Measurements from ENCODE around the gene AMFR. TPM values are rescaled to one million over a fixed set of nuclear protein-coding genes. Genes with fewer than 3 reads are reported as not detected.

Gene AMFR
- total and polyA plus RNA-seq, 8 donors, result 16.8 to 254 (median 68.2) TPM

GRCh38 chr16:56420613-56421012 is 4.7 kb downstream of the AMFR start:
- Histone ChIP-seq H3K27me3 (no peaks in the 10 kb centered on the region), H3K36me3 (no peaks in the 10 kb centered on the region), H3K27ac (no peak overlapping the region), H3K9me3 (no peaks in the 10 kb centered on the region), H3K4me3 (no peak overlapping the region), H3K4me1 (peaks cover 24 to 74% (median 42%) of the 10 kb centered on the region in 4 donors)
- no peak for DNase-seq
- TF ChIP-seq EP300 (IDR thresholded peaks at IDR 0.05), result no peak
- TF ChIP-seq, protein P1, sequence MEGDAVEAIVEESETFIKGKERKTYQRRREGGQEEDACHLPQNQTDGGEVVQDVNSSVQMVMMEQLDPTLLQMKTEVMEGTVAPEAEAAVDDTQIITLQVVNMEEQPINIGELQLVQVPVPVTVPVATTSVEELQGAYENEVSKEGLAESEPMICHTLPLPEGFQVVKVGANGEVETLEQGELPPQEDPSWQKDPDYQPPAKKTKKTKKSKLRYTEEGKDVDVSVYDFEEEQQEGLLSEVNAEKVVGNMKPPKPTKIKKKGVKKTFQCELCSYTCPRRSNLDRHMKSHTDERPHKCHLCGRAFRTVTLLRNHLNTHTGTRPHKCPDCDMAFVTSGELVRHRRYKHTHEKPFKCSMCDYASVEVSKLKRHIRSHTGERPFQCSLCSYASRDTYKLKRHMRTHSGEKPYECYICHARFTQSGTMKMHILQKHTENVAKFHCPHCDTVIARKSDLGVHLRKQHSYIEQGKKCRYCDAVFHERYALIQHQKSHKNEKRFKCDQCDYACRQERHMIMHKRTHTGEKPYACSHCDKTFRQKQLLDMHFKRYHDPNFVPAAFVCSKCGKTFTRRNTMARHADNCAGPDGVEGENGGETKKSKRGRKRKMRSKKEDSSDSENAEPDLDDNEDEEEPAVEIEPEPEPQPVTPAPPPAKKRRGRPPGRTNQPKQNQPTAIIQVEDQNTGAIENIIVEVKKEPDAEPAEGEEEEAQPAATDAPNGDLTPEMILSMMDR (IDR thresholded peaks at IDR 0.05), result no peak
- no peak for TF ChIP-seq POLR2A (IDR thresholded peaks at IDR 0.05)
- TF ChIP-seq POLR2AphosphoS5 (IDR thresholded peaks at IDR 0.05), result no peak
- intact Hi-C loops (cut with DNase I; ENCODE audit: low total_unique reads), result no loop called here

- no peak for TF ChIP-seq POLR2A (IDR thresholded peaks at IDR 0.05)
- Histone ChIP-seq H3K4me1 (peaks cover 24 to 80% (median 44%) of the 10 kb centered on the region in 4 donors), H3K27ac (no peak overlapping the region), H3K4me3 (no peak overlapping the region), H3K27me3 (no peaks in the 10 kb centered on the region), H3K36me3 (no peaks in the 10 kb centered on the region), H3K9me3 (no peaks in the 10 kb centered on the region)
- WGBS, 5 donors, result 55 to 71% (median 66%) methylated on average over 8 of the region's 8 CpGs
- intact Hi-C loops (cut with DNase I; ENCODE audit: low total_unique reads), result no loop called here
- DNase-seq, result peak in 1 of 2 donors; percentile 32
Observed at GRCh38 chr16:56419740-56420548, 5.4 kb downstream of the AMFR start.

GRCh38 chr16:56417138-56417537 is 8.2 kb downstream of the AMFR start:
- H3K27ac ChIP-seq, result no peak overlapping the region
- no peak for DNase-seq
- H3K9me3 ChIP-seq, result no peaks in the 10 kb centered on the region
- H3K27me3 ChIP-seq, result no peaks in the 10 kb centered on the region
- intact Hi-C loops (cut with DNase I; ENCODE audit: low total_unique reads), result no loop called here
- peaks cover 9 to 65% (median 28%) of the 10 kb centered on the region in 4 donors for H3K4me1 ChIP-seq
- WGBS, 5 donors, result 93 to 98% (median 96%) methylated on average over 4 of the region's 4 CpGs
- H3K36me3 ChIP-seq, result peaks cover 0 to 16% (median 13%) of the 10 kb centered on the region in 4 donors
- no peak for TF ChIP-seq POLR2AphosphoS5 (IDR thresholded peaks at IDR 0.05)
- no peak for TF ChIP-seq EP300 (IDR thresholded peaks at IDR 0.05)
- TF ChIP-seq POLR2A (IDR thresholded peaks at IDR 0.05), result no peak
- TF ChIP-seq, protein P1 (IDR thresholded peaks at IDR 0.05), result no peak
- H3K4me3 ChIP-seq, result no peak overlapping the region

- H3K4me1 ChIP-seq, result peaks cover 6 to 52% (median 21%) of the 10 kb centered on the region in 4 donors
- intact Hi-C loops (cut with DNase I; ENCODE audit: low total_unique reads), result no loop called here
- no peak overlapping the region for H3K27ac ChIP-seq
- no peak overlapping the region for H3K4me3 ChIP-seq
- peaks cover 0 to 28% (median 24%) of the 10 kb centered on the region in 4 donors for H3K36me3 ChIP-seq
- H3K27me3 ChIP-seq, result no peaks in the 10 kb centered on the region
- no peaks in the 10 kb centered on the region for H3K9me3 ChIP-seq
- no peak for DNase-seq
- no peak for TF ChIP-seq EP300 (IDR thresholded peaks at IDR 0.05)
- TF ChIP-seq, protein P1 (IDR thresholded peaks at IDR 0.05), result no peak
- no peak for TF ChIP-seq POLR2AphosphoS5 (IDR thresholded peaks at IDR 0.05)
- no peak for TF ChIP-seq POLR2A (IDR thresholded peaks at IDR 0.05)
- WGBS, 5 donors, result 72 to 89% (median 88%) methylated on average over 4 of the region's 4 CpGs
Observed at GRCh38 chr16:56415875-56416274, 9.5 kb downstream of the AMFR start.

GRCh38 chr16:56414366-56414765 is 11.0 kb downstream of the AMFR start:
- no peak for DNase-seq
- H3K27ac ChIP-seq, result no peak overlapping the region
- 55 to 77% (median 69%) methylated on average over 5 of the region's 5 CpGs for whole genome bisulfite sequencing, 5 donors
- no peak overlapping the region for H3K4me3 ChIP-seq
- TF ChIP-seq, protein P1 (IDR thresholded peaks at IDR 0.05), result no peak
- TF ChIP-seq POLR2A (IDR thresholded peaks at IDR 0.05), result no peak
- intact Hi-C loops (cut with DNase I; ENCODE audit: low total_unique reads), result no loop called here
- H3K27me3 ChIP-seq, result no peaks in the 10 kb centered on the region
- H3K9me3 ChIP-seq, result no peaks in the 10 kb centered on the region
- H3K36me3 ChIP-seq, result peaks cover 0 to 39% (median 33%) of the 10 kb centered on the region in 4 donors
- peaks cover 0 to 37% (median 10%) of the 10 kb centered on the region in 4 donors for H3K4me1 ChIP-seq

All from stomach (tissue), 9 donors.